Keratinocyte (primary cell): ENCODE measurements around the gene PIP4P1. TPM values are rescaled to one million over a fixed set of nuclear protein-coding genes. Genes with fewer than 3 reads are reported as not detected.

ENCODE experiments used
- DNase-seq: peaks from one replicate; pipeline ENCODE4 v3.0.0-alpha.2; 2011; ENCODE audit warnings: low read depth, missing footprints, low spot score
- FAIRE-seq: peaks from 2 replicates; lab custom pipeline; 2011; peaks lifted over from hg19 to GRCh38; lab: Jason Lieb, UNC
- H2AFZ ChIP-seq: 2 replicates; pipeline ENCODE4 v1.6.0; 2012; ENCODE audit warnings: low read length, control low read depth, inconsistent platforms; ENCODE audit not compliant: control insufficient read depth
- H3K27ac ChIP-seq: 2 replicates; pipeline ENCODE4 v1.5.1; 2011; ENCODE audit warnings: low read length; ENCODE audit not compliant: control insufficient read depth, insufficient read depth
- H3K27me3 ChIP-seq: 3 replicates; pipeline ENCODE4 v1.6.0; 2011; ENCODE audit warnings: low read length; ENCODE audit not compliant: control insufficient read depth, insufficient read depth; ENCODE audit errors: extremely low read depth
- H3K36me3 ChIP-seq, 2 experiments: 2 replicates in 1 of 2; 3 replicates in 1 of 2; pipeline ENCODE4 v1.5.1; 2011; ENCODE audit warnings: low read length in 2 of 2, mild to moderate bottlenecking in 1 of 2; ENCODE audit not compliant: control insufficient read depth in 2 of 2, insufficient read depth in 2 of 2; ENCODE audit errors: extremely low read depth in 1 of 2
- H3K4me1 ChIP-seq: 3 replicates; pipeline ENCODE4 v1.5.1; 2011; ENCODE audit warnings: low read length; ENCODE audit not compliant: control insufficient read depth, insufficient read depth; ENCODE audit errors: extremely low read depth
- H3K4me2 ChIP-seq: 3 replicates; pipeline ENCODE4 v1.6.0; 2011; ENCODE audit warnings: low read depth, low read length; ENCODE audit not compliant: control insufficient read depth, insufficient read depth; ENCODE audit errors: extremely low read depth
- H3K4me3 ChIP-seq, 3 experiments: fragments of 200-600 bp in 1 of 3; sonication (generic) in 1 of 3; 2 replicates in 2 of 3; 3 replicates in 1 of 3; pipeline ENCODE4 v1.5.1; 2011 to 2016; ENCODE audit warnings: low read length in 3 of 3, mild to moderate bottlenecking in 3 of 3, control low read depth in 2 of 3, inconsistent platforms in 1 of 3, low read depth in 1 of 3, mixed read lengths in 1 of 3, mixed run types in 1 of 3, moderate library complexity in 1 of 3; ENCODE audit not compliant: control insufficient read depth in 2 of 3, insufficient read depth in 2 of 3; ENCODE audit errors: extremely low read depth in 1 of 3
- H3K79me2 ChIP-seq: 2 replicates; pipeline ENCODE4 v1.6.0; 2012; ENCODE audit warnings: low read length; ENCODE audit not compliant: control insufficient read depth, insufficient read depth
- H3K9ac ChIP-seq: 3 replicates; pipeline ENCODE4 v1.6.0; 2011; ENCODE audit warnings: low read length; ENCODE audit not compliant: control insufficient read depth, insufficient read depth; ENCODE audit errors: extremely low read depth
- H3K9me1 ChIP-seq: 3 replicates; pipeline ENCODE4 v1.6.0; 2011; ENCODE audit warnings: low read length; ENCODE audit not compliant: control insufficient read depth, insufficient read depth; ENCODE audit errors: extremely low read depth
- H3K9me3 ChIP-seq: 2 replicates; pipeline ENCODE4 v1.5.1; 2012; ENCODE audit warnings: low read depth, low read length; ENCODE audit not compliant: control insufficient read depth
- H4K20me1 ChIP-seq: 3 replicates; pipeline ENCODE4 v1.6.0; 2011; ENCODE audit warnings: low read length; ENCODE audit not compliant: control insufficient read depth, insufficient read depth; ENCODE audit errors: extremely low read depth
- EZH2 ChIP-seq: IDR thresholded peaks from one replicate; pipeline ENCODE4 v1.6.1; 2012; ENCODE audit warnings: inconsistent platforms, mild to moderate bottlenecking, low read length, moderate library complexity
- dilution Hi-C: fragments of 300-500 bp; cut with MboI; formaldehyde crosslinking; loops from one replicate; pipeline ENCODE4 v1.7.0; 2020; ENCODE audit warnings: low sequenced_read_pairs; ENCODE audit not compliant: extremely low pct_ligation_motif_present
- polyA plus RNA-seq, 5 experiments: library from polyadenylated mRNA; depleted of rRNA in 3 of 5; stranded (reverse) in 3 of 5; stranded (forward) in 1 of 5; unstranded in 1 of 5; fragments of >200 nt; gene quantifications; 1 replicate in 1 of 5; 2 replicates in 3 of 5; 3 replicates in 1 of 5; pipeline versions ENCODE4 v1.2.1 to v1.2.3, GENCODE V29; 2011 to 2012; ENCODE audit warnings: missing spikeins in 2 of 5, low read depth in 1 of 5, low replicate concordance in 1 of 5
- TF ChIP-seq, protein P1 (sequence below), 3 experiments: IDR thresholded peaks in 1 of 3; conservative IDR thresholded peaks in 1 of 3; optimal IDR thresholded peaks in 1 of 3; 2 replicates in 2 of 3; 3 replicates in 1 of 3; pipeline versions ENCODE3 to v1.5.1; 2011; ENCODE audit warnings: low read length in 3 of 3, mild to moderate bottlenecking in 3 of 3, moderate library complexity in 2 of 3, control low read depth in 1 of 3, inconsistent platforms in 1 of 3; ENCODE audit not compliant: insufficient read depth in 2 of 3; ENCODE audit errors: extremely low read depth in 1 of 3

PIP4P1 gene
- polyA plus RNA-seq, 1 donor (not counting 4 experiments of a cell fraction or from before 2014, with no cell fraction given), result 35.6 TPM

DNA sequence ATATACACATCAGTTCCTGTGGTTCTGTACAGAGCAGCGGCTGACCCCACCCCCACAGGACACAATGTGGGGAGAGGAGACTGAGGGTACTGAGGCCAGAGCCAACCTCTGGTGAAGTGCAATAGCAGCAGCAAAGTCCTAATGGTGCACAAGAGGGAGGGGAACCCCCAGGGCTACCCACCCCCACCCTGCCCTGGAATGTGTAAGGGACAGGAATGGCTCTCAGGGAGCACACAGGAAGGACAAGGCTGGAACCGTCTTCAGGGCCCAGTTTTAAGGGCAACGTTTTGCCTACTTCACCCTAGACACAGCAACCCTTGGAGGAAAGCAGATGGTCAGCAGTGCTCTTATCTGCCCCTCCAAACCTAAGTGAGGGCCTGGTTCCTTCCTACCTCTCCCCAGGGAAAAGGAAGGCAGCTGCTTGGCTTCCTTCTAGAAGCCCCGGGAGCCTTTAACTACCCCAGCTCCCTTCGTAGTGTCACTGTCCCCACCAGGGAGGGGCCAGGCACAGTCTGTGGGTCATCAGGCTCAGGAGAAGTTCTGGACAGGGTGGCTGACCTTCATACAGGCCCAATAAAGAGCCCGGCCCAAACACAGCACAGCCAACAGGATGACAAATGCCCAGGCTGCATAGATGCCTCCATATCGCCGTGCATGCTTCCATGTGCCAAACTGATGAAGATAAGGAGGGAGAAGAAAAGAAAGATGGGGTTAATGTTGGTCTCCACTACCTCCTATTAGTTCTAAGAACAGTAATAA is 3.0 kb downstream of the PIP4P1 start:
- Histone ChIP-seq H3K4me3 (no peak overlapping the region), H3K79me2 (peaks cover 55% of the 10 kb centered on the region), H4K20me1 (peaks cover 3% of the 10 kb centered on the region), H3K9me1 (no peaks in the 10 kb centered on the region), H3K4me2 (no peak overlapping the region), H3K9ac (no peak overlapping the region), H3K27ac (no peak overlapping the region), H2AFZ (no peak overlapping the region), H3K36me3 (peaks cover 22 to 23% of the 10 kb centered on the region in 2 experiments), H3K27me3 (no peaks in the 10 kb centered on the region), H3K4me1 (peaks cover 26% of the 10 kb centered on the region), H3K9me3 (no peaks in the 10 kb centered on the region)
- dilution Hi-C loops, result no loop called here
- FAIRE-seq (no peak), DNase-seq (no peak)
- no peak for TF ChIP-seq EZH2
- TF ChIP-seq, protein P1, sequence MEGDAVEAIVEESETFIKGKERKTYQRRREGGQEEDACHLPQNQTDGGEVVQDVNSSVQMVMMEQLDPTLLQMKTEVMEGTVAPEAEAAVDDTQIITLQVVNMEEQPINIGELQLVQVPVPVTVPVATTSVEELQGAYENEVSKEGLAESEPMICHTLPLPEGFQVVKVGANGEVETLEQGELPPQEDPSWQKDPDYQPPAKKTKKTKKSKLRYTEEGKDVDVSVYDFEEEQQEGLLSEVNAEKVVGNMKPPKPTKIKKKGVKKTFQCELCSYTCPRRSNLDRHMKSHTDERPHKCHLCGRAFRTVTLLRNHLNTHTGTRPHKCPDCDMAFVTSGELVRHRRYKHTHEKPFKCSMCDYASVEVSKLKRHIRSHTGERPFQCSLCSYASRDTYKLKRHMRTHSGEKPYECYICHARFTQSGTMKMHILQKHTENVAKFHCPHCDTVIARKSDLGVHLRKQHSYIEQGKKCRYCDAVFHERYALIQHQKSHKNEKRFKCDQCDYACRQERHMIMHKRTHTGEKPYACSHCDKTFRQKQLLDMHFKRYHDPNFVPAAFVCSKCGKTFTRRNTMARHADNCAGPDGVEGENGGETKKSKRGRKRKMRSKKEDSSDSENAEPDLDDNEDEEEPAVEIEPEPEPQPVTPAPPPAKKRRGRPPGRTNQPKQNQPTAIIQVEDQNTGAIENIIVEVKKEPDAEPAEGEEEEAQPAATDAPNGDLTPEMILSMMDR (optimal IDR thresholded peaks at IDR 0.05 in 1 of 3, IDR thresholded peaks at IDR 0.05 in 1 of 3, conservative IDR thresholded peaks at IDR 0.05 in 1 of 3; ENCODE audit: extremely low read depth in 1 of 3, insufficient read depth in 2 of 3, low read length in 3 of 3), result no peak

DNA sequence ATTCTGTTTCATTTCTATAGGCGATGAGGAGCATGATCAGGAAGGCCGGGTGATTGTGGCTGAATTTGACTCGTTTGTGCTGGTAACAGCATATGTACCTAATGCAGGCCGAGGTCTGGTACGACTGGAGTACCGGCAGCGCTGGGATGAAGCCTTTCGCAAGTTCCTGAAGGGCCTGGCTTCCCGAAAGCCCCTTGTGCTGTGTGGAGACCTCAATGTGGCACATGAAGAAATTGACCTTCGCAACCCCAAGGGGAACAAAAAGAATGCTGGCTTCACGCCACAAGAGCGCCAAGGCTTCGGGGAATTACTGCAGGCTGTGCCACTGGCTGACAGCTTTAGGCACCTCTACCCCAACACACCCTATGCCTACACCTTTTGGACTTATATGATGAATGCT is 4.3 kb downstream of the PIP4P1 start:
- FAIRE-seq, result no peak
- peak overlapping the region; percentile 100 for H3K27ac ChIP-seq
- peak overlapping the region; percentile 100 for H3K9ac ChIP-seq
- no peaks in the 10 kb centered on the region for H3K9me1 ChIP-seq
- no peak for TF ChIP-seq EZH2
- TF ChIP-seq, protein P1 (optimal IDR thresholded peaks at IDR 0.05 in 1 of 3, IDR thresholded peaks at IDR 0.05 in 1 of 3, conservative IDR thresholded peaks at IDR 0.05 in 1 of 3; ENCODE audit: extremely low read depth in 1 of 3, insufficient read depth in 2 of 3, low read length in 3 of 3), result no peak
- dilution Hi-C loops, result no loop called here
- H2AFZ ChIP-seq, result no peak overlapping the region
- peaks cover 21% of the 10 kb centered on the region for H3K4me1 ChIP-seq
- no peaks in the 10 kb centered on the region for H3K27me3 ChIP-seq
- H3K9me3 ChIP-seq, result no peaks in the 10 kb centered on the region
- H3K36me3 ChIP-seq, result peaks cover 23 to 25% of the 10 kb centered on the region in 2 experiments
- no peak overlapping the region for H3K4me3 ChIP-seq
- DNase-seq, result no peak
- H4K20me1 ChIP-seq, result peaks cover 3% of the 10 kb centered on the region
- peaks cover 57% of the 10 kb centered on the region for H3K79me2 ChIP-seq
- H3K4me2 ChIP-seq, result no peak overlapping the region
